ENCODE measurements around the gene RABL6.

- TF ChIP-seq POLR2AphosphoS5 (IDR thresholded peaks at IDR 0.05) (no peak), POLR2A (IDR thresholded peaks at IDR 0.05) (no peak)
These were observed 55.3 kb downstream of the RABL6 start for GRCh38 chr9:136862849-136863622.

Data from suprapubic skin (tissue), 4 donors.